KOPT-K1 (cell line): ENCODE data around the gene SEMA3D.

ENCODE experiments used
- H3K27ac ChIP-seq: fragments of 200-600 bp; sonication (generic); 2 replicates; pipeline ENCODE4 v1.5.1; 2016; ENCODE audit warnings: antibody characterized with exemption, mild to moderate bottlenecking, low read depth, low read length; ENCODE audit not compliant: poor library complexity, severe bottlenecking
- H3K36me3 ChIP-seq: fragments of 200-600 bp; sonication (generic); 2 replicates; pipeline ENCODE4 v1.5.1; 2017; ENCODE audit warnings: antibody characterized with exemption, mild to moderate bottlenecking, low read length, moderate library complexity; ENCODE audit not compliant: insufficient read depth
- H3K9me3 ChIP-seq: fragments of 200-600 bp; sonication (generic); 2 replicates; pipeline ENCODE4 v1.5.1; 2017; ENCODE audit warnings: antibody characterized with exemption, low read length, mild to moderate bottlenecking; ENCODE audit not compliant: insufficient read depth, poor library complexity, severe bottlenecking

The SEMA3D gene

DNA sequence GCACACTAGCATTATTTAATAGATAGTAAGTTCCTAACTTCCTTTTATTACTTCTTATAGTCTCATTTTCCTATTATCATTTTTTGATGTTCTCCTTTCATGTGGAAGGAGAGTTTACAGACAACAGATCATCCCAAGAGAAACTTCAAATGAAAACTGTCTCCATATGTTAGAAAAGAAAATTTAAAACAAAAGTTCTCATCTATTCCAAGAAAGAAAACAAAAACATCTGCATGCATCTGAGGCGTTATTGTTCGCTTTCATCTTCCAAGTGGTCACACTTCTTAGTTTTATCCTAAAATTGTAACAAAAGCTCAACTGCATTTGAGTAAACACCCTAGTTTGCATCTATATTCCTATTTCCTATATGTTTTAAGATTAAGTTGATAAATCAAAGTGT, 126.2 kb downstream of the SEMA3D start:
- Histone ChIP-seq H3K27ac (no peak overlapping the region), H3K36me3 (no peaks in the 10 kb centered on the region), H3K9me3 (no peaks in the 10 kb centered on the region)

DNA sequence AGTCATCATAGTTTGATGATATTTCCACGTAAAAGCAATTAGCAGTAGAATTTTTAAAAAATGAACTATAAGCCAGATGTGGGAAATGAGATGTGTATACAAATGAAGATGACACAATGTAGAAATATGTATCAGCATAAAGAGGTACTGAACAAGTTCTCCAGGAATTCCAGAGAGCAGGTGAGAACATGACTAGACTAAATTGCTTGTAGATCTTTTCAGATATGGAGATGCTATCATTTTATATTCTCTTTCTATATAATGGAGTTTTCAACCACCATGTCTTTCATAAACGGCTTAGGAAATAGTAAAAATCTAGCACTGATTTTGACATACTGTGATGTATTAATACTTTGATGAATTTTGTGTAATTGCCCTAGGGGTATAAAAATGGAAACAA, 130.9 kb downstream of the SEMA3D start:
- Histone ChIP-seq H3K27ac (no peak overlapping the region), H3K36me3 (no peaks in the 10 kb centered on the region), H3K9me3 (no peaks in the 10 kb centered on the region)

DNA sequence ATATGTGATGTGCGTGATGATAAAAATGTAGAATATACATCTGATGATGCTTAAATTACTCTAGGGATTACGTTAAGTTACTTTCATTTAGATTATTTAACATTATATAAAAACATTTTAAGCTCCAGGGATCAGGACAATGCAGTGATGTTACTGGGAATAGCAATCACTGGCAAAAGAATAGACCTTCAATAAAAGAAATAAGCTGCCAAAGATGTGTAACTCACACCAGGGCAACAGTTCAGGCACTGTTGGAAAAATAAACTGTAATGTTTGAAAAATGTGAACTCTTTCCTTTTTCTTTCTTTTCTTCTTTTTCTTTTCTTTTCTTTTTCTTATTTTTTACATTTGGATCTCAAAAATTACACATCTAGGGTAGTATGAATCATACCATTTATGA, 131.7 kb downstream of the SEMA3D start:
- no peaks in the 10 kb centered on the region for H3K9me3 ChIP-seq
- no peaks in the 10 kb centered on the region for H3K36me3 ChIP-seq
- no peak overlapping the region for H3K27ac ChIP-seq

DNA sequence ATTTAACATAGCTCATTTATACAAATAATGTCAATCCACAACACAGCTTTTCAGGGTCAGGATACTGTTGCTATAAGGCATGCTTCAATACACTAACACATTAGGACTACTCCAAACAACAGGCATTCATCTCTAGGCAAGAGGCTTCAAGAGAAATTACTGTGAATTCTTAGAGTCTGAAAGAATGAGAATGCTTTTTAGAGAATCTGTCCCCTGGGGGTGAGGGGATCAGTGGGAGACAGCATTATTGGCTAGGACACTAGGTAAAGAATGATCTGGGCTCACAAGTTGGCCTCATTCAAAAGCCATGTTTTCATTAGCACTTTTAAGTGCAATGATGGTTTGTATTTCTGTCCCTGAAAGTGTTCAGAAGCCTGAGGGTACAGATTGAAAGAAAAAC, 132.6 kb downstream of the SEMA3D start:
- H3K36me3 ChIP-seq, result no peaks in the 10 kb centered on the region
- H3K9me3 ChIP-seq, result no peaks in the 10 kb centered on the region
- no peak overlapping the region for H3K27ac ChIP-seq

DNA sequence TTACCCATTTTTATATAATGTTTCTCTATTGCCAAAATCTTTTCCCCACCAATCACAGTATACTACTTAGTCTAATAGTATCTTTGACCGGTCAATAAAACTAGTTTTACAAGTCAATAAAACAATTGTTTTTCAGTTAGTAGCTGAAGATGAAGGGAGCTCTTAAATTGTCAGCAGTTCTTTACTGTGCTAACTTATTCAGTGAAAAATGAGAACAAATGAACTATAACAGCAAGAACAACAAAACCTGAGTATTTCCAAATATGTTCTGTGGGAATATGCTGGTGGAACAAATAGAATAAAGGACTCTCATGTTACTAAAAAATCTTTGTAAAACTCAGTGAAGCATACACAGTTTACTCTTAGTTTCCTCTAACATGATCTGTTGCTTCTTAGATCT, 134.0 kb downstream of the SEMA3D start:
- H3K36me3 ChIP-seq, result no peaks in the 10 kb centered on the region
- H3K27ac ChIP-seq, result no peak overlapping the region
- H3K9me3 ChIP-seq, result no peaks in the 10 kb centered on the region

DNA sequence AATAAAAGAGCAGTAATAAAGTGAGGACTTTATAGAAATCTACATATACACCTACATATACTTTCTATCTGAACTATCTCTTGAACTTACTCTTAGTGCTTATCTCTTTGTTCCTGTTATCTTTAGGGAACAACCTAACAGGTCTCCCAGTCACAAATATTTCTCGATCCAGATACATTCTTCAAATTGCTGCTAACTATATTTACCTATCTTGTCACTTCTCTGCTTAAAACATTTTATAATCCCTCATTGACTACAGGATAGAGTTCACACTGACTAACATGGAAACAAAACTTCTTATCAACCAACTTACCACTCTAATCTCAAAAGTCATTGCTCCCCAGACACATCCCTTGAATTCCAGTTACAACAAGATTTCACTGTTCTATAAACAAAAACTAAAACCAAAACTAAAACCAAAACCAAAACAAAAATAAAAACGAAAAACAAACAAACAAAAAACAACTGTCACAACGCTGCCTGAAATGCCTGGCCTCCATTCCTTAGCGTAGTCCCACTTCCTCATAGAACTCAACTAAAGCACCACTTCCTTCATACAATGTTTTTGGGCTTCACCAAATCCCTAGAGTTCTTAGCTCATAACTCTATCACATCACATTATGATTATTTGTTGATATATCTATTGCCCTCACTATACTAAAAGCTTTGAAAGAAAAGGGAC, 134.7 kb downstream of the SEMA3D start:
- no peak overlapping the region for H3K27ac ChIP-seq
- H3K9me3 ChIP-seq, result no peaks in the 10 kb centered on the region
- H3K36me3 ChIP-seq, result no peaks in the 10 kb centered on the region

DNA sequence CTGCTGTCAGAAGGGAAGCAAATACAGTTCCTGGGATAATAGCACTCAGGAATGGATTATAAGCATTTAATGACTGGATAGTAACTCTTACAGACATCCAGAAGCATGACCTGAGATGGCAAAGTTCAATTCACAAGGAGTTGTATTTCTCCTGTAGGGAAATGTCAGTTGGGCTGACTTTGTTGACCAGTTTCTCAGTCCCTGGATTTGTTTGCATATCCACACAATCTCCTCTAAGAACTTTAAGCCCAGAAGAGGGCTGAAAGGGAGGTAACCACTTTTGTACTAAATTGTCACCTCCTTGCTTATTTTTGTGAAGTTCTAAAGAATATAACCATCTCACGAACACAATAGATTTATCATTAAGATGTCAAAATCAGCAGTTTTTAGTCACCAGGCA, 140.3 kb downstream of the SEMA3D start:
- Histone ChIP-seq H3K27ac (no peak overlapping the region), H3K36me3 (no peaks in the 10 kb centered on the region), H3K9me3 (no peaks in the 10 kb centered on the region)

DNA sequence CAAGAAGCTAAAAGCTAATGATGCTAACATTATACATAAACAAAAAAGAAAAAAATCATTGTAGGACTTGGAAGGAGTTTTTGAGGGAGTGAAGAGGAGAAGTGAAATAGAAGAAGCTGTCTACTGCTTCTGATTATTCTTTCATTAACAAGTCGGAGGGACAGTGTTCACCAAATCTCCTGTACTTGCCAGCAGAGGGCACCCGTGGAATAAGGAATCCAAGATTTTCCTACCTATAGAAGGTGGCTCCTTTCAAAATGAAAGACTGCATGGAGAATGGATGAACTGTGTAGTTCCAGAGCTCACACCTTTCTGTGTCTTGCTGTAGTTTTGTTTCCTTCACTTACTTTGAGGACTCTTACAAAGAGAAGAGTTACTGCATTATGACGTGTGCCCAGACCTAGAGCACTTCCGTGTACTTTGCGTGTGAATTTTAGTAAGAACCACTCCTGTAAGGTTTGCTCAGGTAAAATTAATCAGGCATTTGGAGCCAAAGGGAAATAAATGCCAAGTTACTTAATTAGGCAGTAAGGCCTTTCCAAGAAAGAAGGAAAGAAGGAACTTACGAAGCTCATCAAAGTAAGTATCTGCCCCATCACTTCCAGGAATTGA, 145.1 kb downstream of the SEMA3D start:
- no peak overlapping the region for H3K27ac ChIP-seq
- no peaks in the 10 kb centered on the region for H3K36me3 ChIP-seq
- no peaks in the 10 kb centered on the region for H3K9me3 ChIP-seq

DNA sequence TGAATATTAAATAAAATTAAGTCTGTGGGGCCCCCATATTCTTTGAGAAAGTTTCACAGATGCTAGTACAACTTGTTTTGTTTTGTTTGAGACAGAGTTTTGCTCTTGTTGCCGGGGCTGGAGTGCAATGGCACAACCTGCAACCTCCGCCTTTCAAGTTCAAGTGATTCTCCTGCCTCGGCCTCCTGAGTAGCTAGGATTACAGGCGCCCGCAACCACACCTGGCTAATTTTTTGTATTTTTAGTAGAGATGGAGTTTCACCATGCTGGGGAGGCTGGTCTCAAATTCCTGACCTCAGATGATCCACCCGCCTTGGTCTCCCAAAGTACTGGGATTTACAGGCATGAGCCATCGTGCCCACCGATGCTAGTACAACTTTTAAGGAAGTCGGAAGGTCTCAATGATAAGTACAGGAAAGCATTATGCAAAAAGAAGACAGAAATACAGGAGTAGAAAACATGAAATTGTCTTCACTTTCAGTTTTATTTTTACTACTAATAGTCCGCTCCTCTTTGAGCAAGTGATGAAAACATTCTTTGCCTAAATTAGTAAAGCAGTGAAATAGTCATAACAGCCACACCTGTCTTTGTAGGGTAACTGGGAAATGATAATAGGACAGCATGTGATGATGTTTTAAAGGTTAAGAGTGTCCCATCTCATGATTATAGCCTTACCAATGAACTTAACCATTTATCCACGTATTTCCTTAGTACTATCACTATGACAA, 147.5 kb downstream of the SEMA3D start:
- Histone ChIP-seq H3K9me3 (no peaks in the 10 kb centered on the region), H3K27ac (no peak overlapping the region), H3K36me3 (no peaks in the 10 kb centered on the region)

DNA sequence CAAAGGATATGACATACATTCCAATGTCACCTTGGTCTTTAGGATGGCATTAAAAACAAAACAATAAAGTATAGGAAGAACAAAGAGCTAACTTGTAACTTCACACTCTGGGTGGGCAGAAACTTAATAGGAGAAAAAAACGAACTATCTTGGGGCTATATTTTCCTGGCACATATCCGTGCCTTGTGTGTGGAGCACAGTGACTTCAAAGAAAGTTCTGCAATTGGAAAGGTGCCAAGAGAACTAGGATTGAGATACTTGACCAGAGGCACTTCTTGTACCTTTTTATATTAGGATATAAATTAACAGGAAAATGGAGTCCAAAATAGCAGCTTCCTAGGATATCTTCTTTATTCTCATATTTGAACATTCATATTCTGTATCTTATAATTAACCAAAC, 148.4 kb downstream of the SEMA3D start:
- H3K27ac ChIP-seq, result no peak overlapping the region
- H3K9me3 ChIP-seq, result no peaks in the 10 kb centered on the region
- H3K36me3 ChIP-seq, result no peaks in the 10 kb centered on the region

DNA sequence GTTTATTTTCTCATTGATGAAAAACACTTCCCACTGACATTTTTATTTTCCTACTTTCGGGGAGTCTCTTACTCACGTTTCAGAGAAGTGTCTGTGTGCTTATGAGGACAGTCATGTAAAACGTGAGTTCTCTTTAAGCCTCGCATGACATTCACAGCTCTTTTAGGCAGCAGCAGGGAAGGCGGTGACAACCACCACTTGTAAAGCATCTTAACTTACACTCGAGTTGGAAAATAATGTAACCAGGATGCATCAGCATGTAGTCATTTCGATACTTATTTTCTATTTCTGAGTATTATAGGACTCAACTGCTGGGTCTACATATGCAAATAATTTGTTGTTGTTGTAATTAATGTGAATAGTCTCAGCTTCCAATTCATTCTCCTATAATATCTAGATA, 153.6 kb downstream of the SEMA3D start:
- Histone ChIP-seq H3K9me3 (no peaks in the 10 kb centered on the region), H3K36me3 (no peaks in the 10 kb centered on the region), H3K27ac (no peak overlapping the region)

DNA sequence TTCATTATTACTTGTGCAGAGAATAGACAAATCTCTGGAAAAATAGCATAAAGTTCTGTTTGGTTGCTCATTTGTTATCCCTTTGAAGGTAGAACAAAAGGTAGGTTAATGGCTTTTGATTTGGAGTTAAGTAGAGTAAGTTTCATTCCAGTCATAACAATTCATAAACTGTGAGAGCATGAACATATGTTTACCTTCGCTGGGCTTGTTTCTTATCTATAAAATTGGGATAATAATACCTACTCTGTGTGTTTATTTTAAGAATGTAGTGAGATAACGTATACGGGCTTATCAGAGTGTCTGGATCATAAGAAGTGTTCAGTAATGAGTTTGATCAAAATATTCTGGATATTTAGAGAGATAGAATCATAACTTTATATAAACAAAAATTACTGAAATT, 155.4 kb downstream of the SEMA3D start:
- H3K36me3 ChIP-seq, result no peaks in the 10 kb centered on the region
- H3K27ac ChIP-seq, result no peak overlapping the region

DNA sequence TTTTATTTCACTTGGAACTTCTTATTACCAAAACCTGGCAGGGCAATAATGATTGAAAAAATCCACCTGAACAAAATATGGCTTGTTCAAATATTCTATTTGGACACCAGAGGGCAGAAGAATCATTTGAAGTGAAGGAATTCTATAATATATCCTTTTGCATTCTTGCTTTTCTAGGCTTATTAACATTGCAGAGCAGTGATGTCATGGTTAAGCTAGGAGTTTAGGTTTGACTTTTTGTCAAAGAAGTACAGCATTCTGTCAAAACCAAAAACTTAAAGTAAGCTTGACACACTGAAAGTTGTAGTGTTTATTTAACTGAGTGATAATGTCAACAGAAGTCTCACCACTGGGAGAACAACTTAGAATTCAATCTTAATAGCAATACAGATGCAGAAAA, 156.0 kb downstream of the SEMA3D start:
- no peaks in the 10 kb centered on the region for H3K9me3 ChIP-seq
- no peak overlapping the region for H3K27ac ChIP-seq
- H3K36me3 ChIP-seq, result no peaks in the 10 kb centered on the region

More for the DNA sequence above, 155.4 kb downstream of the SEMA3D start:
- no peaks in the 10 kb centered on the region for H3K9me3 ChIP-seq

DNA sequence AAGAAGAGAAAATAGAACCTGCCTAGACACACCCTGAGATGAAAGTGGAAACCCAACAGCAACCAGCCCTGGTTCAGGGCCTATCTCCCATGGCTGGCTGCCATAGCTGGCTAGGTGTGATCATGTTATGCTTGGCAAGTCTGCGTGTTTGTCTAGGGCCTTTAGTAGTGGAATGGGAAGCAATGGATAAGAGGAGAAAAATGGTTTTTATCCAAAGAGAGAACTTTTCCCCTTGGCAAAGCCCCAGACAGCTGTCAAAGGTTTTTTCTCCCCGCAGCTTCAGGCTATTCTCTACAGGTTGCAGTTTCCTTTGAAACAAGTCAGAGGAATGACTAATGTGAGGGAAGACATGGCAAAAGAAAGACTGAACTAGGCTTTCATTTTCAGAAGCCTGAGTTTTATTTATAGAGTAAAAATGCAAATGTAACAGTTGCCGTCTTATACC, 161.5 kb downstream of the SEMA3D start:
- no peak overlapping the region for H3K27ac ChIP-seq
- no peaks in the 10 kb centered on the region for H3K9me3 ChIP-seq
- H3K36me3 ChIP-seq, result no peaks in the 10 kb centered on the region

DNA sequence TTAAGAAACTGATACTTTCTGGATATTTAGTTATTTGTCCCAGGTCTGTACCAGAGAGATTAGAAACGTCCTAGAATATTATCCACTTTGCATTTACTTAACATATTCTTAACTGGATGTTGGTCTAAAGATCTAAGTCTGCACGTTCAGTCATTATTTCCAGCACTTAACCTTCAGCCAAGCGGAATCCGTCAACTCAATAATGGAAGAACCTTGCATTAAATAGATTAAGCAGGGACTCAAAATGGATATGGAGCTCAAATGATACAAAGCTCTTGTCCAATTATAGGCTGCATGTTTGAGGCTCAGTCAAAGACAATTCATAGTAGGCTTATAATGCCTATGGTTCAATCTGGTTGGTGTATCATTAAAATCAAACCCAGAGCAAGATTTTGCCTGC, 162.9 kb downstream of the SEMA3D start:
- H3K9me3 ChIP-seq, result no peaks in the 10 kb centered on the region
- no peak overlapping the region for H3K27ac ChIP-seq
- no peaks in the 10 kb centered on the region for H3K36me3 ChIP-seq
